Measurements from ENCODE around the gene OPCML. TPM values are rescaled to one million over a fixed set of nuclear protein-coding genes. Genes with fewer than 3 reads are reported as not detected.

The OPCML gene
- total RNA-seq, 1 donor from 2014 or later = 2.7 TPM

- peaks cover 3% of the 10 kb centered on the region for H3K27me3 Mint-ChIP-seq (ENCODE audit: low read depth)
- H3K36me3 Mint-ChIP-seq (ENCODE audit: low read depth) = no peaks in the 10 kb centered on the region
- no peaks in the 10 kb centered on the region for H3K9me3 Mint-ChIP-seq (ENCODE audit: low read depth)
These were observed 1101.8 kb downstream of the OPCML start for GRCh38 chr11:132430429-132431062.

GRCh38 chr11:132429685-132430084 is 1102.6 kb downstream of the OPCML start:
- Mint-ChIP-seq H3K36me3 (ENCODE audit: low read depth) (no peaks in the 10 kb centered on the region), H3K27ac (ENCODE audit: unreplicated experiment) (no peak overlapping the region), H3K4me3 (ENCODE audit: unreplicated experiment) (no peak overlapping the region), H3K27me3 (ENCODE audit: low read depth) (peaks cover 4% of the 10 kb centered on the region), H3K4me1 (ENCODE audit: low read depth) (peaks cover 29% of the 10 kb centered on the region), H3K9me3 (ENCODE audit: low read depth) (no peaks in the 10 kb centered on the region)
- TF ChIP-seq CTCF (IDR thresholded peaks at IDR 0.05) = no peak
- DNase-seq (ENCODE audit: low spot score) = no peak

More at GRCh38 chr11:132430429-132431062, 1101.8 kb downstream of the OPCML start:
- Mint-ChIP-seq H3K27ac (ENCODE audit: unreplicated experiment) (peak overlapping the region; percentile 73), H3K4me3 (ENCODE audit: unreplicated experiment) (peak overlapping the region; percentile 21), H3K4me1 (ENCODE audit: low read depth) (peaks cover 29% of the 10 kb centered on the region)
- TF ChIP-seq CTCF (IDR thresholded peaks at IDR 0.05) = no peak
- DNase-seq (ENCODE audit: low spot score) = no peak

GRCh38 chr11:132427611-132428010 is 1104.7 kb downstream of the OPCML start:
- H3K27ac Mint-ChIP-seq (ENCODE audit: unreplicated experiment) = no peak overlapping the region
- DNase-seq (ENCODE audit: low spot score) = no peak
- TF ChIP-seq CTCF (IDR thresholded peaks at IDR 0.05) = no peak
- H3K4me1 Mint-ChIP-seq (ENCODE audit: low read depth) = peaks cover 33% of the 10 kb centered on the region
- no peaks in the 10 kb centered on the region for H3K9me3 Mint-ChIP-seq (ENCODE audit: low read depth)
- H3K36me3 Mint-ChIP-seq (ENCODE audit: low read depth) = peaks cover 1% of the 10 kb centered on the region
- peaks cover 7% of the 10 kb centered on the region for H3K27me3 Mint-ChIP-seq (ENCODE audit: low read depth)
- H3K4me3 Mint-ChIP-seq (ENCODE audit: unreplicated experiment) = no peak overlapping the region

GRCh38 chr11:132424433-132424832 is 1107.9 kb downstream of the OPCML start:
- H3K4me1 Mint-ChIP-seq (ENCODE audit: low read depth) = peaks cover 18% of the 10 kb centered on the region
- H3K27me3 Mint-ChIP-seq (ENCODE audit: low read depth) = peaks cover 11% of the 10 kb centered on the region
- no peak overlapping the region for H3K4me3 Mint-ChIP-seq (ENCODE audit: unreplicated experiment)
- peaks cover 1% of the 10 kb centered on the region for H3K36me3 Mint-ChIP-seq (ENCODE audit: low read depth)
- TF ChIP-seq CTCF (IDR thresholded peaks at IDR 0.05) = no peak
- no peaks in the 10 kb centered on the region for H3K9me3 Mint-ChIP-seq (ENCODE audit: low read depth)
- H3K27ac Mint-ChIP-seq (ENCODE audit: unreplicated experiment) = no peak overlapping the region
- DNase-seq (ENCODE audit: low spot score) = no peak

GRCh38 chr11:132423266-132423665 is 1109.0 kb downstream of the OPCML start:
- Mint-ChIP-seq H3K27me3 (ENCODE audit: low read depth) (peaks cover 14% of the 10 kb centered on the region), H3K9me3 (ENCODE audit: low read depth) (no peaks in the 10 kb centered on the region), H3K4me1 (ENCODE audit: low read depth) (peaks cover 18% of the 10 kb centered on the region), H3K4me3 (ENCODE audit: unreplicated experiment) (no peak overlapping the region), H3K36me3 (ENCODE audit: low read depth) (peaks cover 1% of the 10 kb centered on the region), H3K27ac (ENCODE audit: unreplicated experiment) (no peak overlapping the region)
- TF ChIP-seq CTCF (IDR thresholded peaks at IDR 0.05) = no peak
- DNase-seq (ENCODE audit: low spot score) = no peak
